Liver (tissue), 9 donors: Measurements from ENCODE around the gene RBM20. TPM values are rescaled to one million over a fixed set of nuclear protein-coding genes. Genes with fewer than 3 reads are reported as not detected.

Source experiments
- DNase-seq: peaks from one replicate; pipeline ENCODE4 v3.0.0-alpha.2; 2017; ENCODE audit warnings: low spot score
- H3K27ac ChIP-seq, 2 donors: one replicate each; pipeline ENCODE4 v1.7.0; 2013; ENCODE audit warnings: inconsistent platforms in 2 of 2, low read length in 2 of 2, control low read depth in 1 of 2, low read depth in 1 of 2, mild to moderate bottlenecking in 1 of 2
- H3K27me3 ChIP-seq, 4 donors: one replicate each; pipeline versions ENCODE4 v1.6.1 to v1.7.0; 2013; ENCODE audit warnings: low read length in 3 of 4, inconsistent platforms in 1 of 4, mild to moderate bottlenecking in 1 of 4, moderate library complexity in 1 of 4; ENCODE audit not compliant: control insufficient read depth in 4 of 4, insufficient read depth in 4 of 4
- H3K36me3 ChIP-seq, 4 donors: one replicate each; pipeline versions ENCODE4 v1.6.1 to v1.7.0; 2013; ENCODE audit warnings: low read length in 3 of 4, mild to moderate bottlenecking in 3 of 4, low read depth in 1 of 4, moderate library complexity in 1 of 4; ENCODE audit not compliant: control insufficient read depth in 4 of 4, insufficient read depth in 3 of 4
- H3K4me1 ChIP-seq, 4 donors: one replicate each; pipeline versions ENCODE4 v1.6.1 to v1.7.0; 2013; ENCODE audit warnings: low read length in 3 of 4, mild to moderate bottlenecking in 3 of 4, moderate library complexity in 1 of 4; ENCODE audit not compliant: control insufficient read depth in 4 of 4, insufficient read depth in 4 of 4
- H3K4me3 ChIP-seq, 3 donors: one replicate each; pipeline versions ENCODE4 v1.6.1 to v1.7.0; 2013; ENCODE audit warnings: low read length in 3 of 3, control low read depth in 1 of 3, low read depth in 1 of 3, mild to moderate bottlenecking in 1 of 3
- H3K9ac ChIP-seq, 2 donors: one replicate each; pipeline ENCODE4 v1.7.0; 2013; ENCODE audit warnings: low read length in 2 of 2, mild to moderate bottlenecking in 2 of 2, moderate library complexity in 2 of 2, control low read depth in 1 of 2, low read depth in 1 of 2
- H3K9me3 ChIP-seq, 4 donors: one replicate each; pipeline versions ENCODE4 v1.6.1 to v1.7.0; 2013; ENCODE audit warnings: low read length in 3 of 4; ENCODE audit not compliant: control insufficient read depth in 4 of 4
- EGR1 ChIP-seq, 2 donors: IDR thresholded peaks; 2 replicates each; pipeline ENCODE4 v1.6.1; 2016 to 2018; ENCODE audit warnings: antibody characterized with exemption in 2 of 2, low read depth in 2 of 2
- FOXA1 ChIP-seq: IDR thresholded peaks from 2 replicates; pipeline ENCODE4 v1.6.1; 2016; ENCODE audit warnings: antibody characterized with exemption
- FOXA2 ChIP-seq: IDR thresholded peaks from 2 replicates; pipeline ENCODE4 v1.6.1; 2016; ENCODE audit warnings: antibody characterized with exemption
- GABPA ChIP-seq, 2 donors: IDR thresholded peaks in 1 of 2; conservative IDR thresholded peaks in 1 of 2; 2 replicates each; pipeline ENCODE4 v1.6.1; 2016; ENCODE audit warnings: antibody characterized with exemption in 2 of 2, mild to moderate bottlenecking in 1 of 2, moderate library complexity in 1 of 2
- HNF4A ChIP-seq, 2 donors: conservative IDR thresholded peaks; 2 replicates each; pipeline ENCODE4 v1.6.1; 2016; ENCODE audit warnings: antibody characterized with exemption in 2 of 2, mild to moderate bottlenecking in 2 of 2
- HNF4G ChIP-seq: IDR thresholded peaks from 2 replicates; pipeline ENCODE4 v1.6.1; 2016; ENCODE audit warnings: antibody characterized with exemption
- JUND ChIP-seq, 2 donors: IDR thresholded peaks; 2 replicates each; pipeline ENCODE4 v1.6.1; 2016; ENCODE audit warnings: antibody characterized with exemption in 2 of 2
- MAX ChIP-seq: IDR thresholded peaks from 2 replicates; pipeline ENCODE4 v1.6.1; 2016; ENCODE audit warnings: antibody characterized with exemption
- NR2F2 ChIP-seq: IDR thresholded peaks from 2 replicates; pipeline ENCODE4 v1.6.1; 2016; ENCODE audit warnings: antibody characterized with exemption
- RXRA ChIP-seq, 2 donors: IDR thresholded peaks; 2 replicates each; pipeline ENCODE4 v1.6.1; 2017 to 2018; ENCODE audit warnings: antibody characterized with exemption in 2 of 2, mild to moderate bottlenecking in 1 of 2
- SP1 ChIP-seq: IDR thresholded peaks from 2 replicates; pipeline ENCODE4 v1.6.1; 2018; ENCODE audit warnings: antibody characterized with exemption, mild to moderate bottlenecking
- TAF1 ChIP-seq: conservative IDR thresholded peaks from 2 replicates; pipeline ENCODE4 v1.6.1; 2016; ENCODE audit warnings: antibody characterized with exemption, mild to moderate bottlenecking
- WGBS: extraction: QIAGEN DNeasy Blood & Tissue Kit; methylation state at CpG from one replicate; pipeline ENCODE4 v1.1.7; 2013; 5-methylcytosine and 5-hydroxymethylcytosine counted together
- polyA plus RNA-seq, 2 donors: library from polyadenylated mRNA; stranded (reverse) in 1 of 2; unstranded in 1 of 2; fragments of 200-250 nt in 1 of 2; fragments of >200 nt in 1 of 2; fragmentation: Nextera tagmentation in 1 of 2; extraction: Ambion mirVana in 1 of 2; gene quantifications; one replicate each; pipeline versions ENCODE4 v1.2.1 to v1.2.3, GENCODE V29; 2013 to 2015
- total RNA-seq, 2 donors: library from RNA; depleted of rRNA; stranded (reverse); fragments of >200 nt; gene quantifications; one replicate each; pipeline ENCODE4 v1.2.3, GENCODE V29; 2014
- TF ChIP-seq, protein P1 (sequence below): fragments of 150-350 bp; IDR thresholded peaks from 2 replicates; pipeline ENCODE4 v1.5.1; 2017; ENCODE audit warnings: improper control_type of control experiment, low read depth, low read length; ENCODE audit not compliant: missing input control
- TF ChIP-seq, protein P2 (sequence below): IDR thresholded peaks from 2 replicates; pipeline ENCODE4 v1.6.1; 2016; ENCODE audit warnings: antibody characterized with exemption, mild to moderate bottlenecking
- TF ChIP-seq, protein P3 (sequence below): IDR thresholded peaks from 2 replicates; pipeline ENCODE4 v1.6.1; 2016; ENCODE audit warnings: antibody characterized with exemption
- TF ChIP-seq, protein P4 (sequence below): IDR thresholded peaks from 2 replicates; pipeline ENCODE4 v1.6.1; 2016; ENCODE audit warnings: antibody characterized with exemption
- donor health status: healthy.
- donor health status: healthy.
- donor health status: healthy.
- donor health status: healthy.
- donor health status: healthy.

The RBM20 gene
- total and polyA plus RNA-seq, 4 donors: 0.03 to 0.08 (median 0.05) TPM; not detected in 1

DNA sequence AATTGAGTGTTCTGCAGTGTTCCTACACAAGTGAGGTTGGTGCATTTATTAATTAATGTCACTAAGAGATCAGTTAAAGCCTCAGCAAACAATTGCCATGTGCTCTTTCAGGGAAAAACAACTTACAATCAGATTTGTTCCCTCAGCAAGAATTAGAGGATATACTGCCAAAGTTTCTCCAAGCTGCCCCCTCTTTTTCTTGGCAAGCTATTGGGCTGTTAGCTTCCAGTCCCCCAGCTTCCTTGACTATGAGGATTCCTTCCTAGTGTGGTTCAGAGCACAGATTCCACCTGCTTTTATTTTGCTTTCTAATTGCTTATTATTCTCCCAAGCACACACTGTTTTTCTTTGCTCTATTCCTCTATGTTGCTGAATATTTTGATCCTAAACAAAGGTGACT lies 112.7 kb downstream of the RBM20 start:
- no peak overlapping the region for H3K9ac ChIP-seq
- H3K36me3 ChIP-seq: no peaks in the 10 kb centered on the region
- H3K4me3 ChIP-seq: no peak overlapping the region
- TF ChIP-seq HNF4G (no peak), HNF4A (conservative IDR thresholded peaks at IDR 0.05) (no peak), SP1 (no peak), TAF1 (no peak), JUND (IDR thresholded peaks at IDR 0.05) (no peak), GABPA (IDR thresholded peaks at IDR 0.05 in 1 of 2, conservative IDR thresholded peaks at IDR 0.05 in 1 of 2) (no peak), RXRA (IDR thresholded peaks at IDR 0.05) (no peak), FOXA1 (no peak), FOXA2 (no peak), EGR1 (IDR thresholded peaks at IDR 0.05; ENCODE audit: low read depth in 2 of 2) (no peak), MAX (no peak), NR2F2 (no peak)
- TF ChIP-seq, protein P1, sequence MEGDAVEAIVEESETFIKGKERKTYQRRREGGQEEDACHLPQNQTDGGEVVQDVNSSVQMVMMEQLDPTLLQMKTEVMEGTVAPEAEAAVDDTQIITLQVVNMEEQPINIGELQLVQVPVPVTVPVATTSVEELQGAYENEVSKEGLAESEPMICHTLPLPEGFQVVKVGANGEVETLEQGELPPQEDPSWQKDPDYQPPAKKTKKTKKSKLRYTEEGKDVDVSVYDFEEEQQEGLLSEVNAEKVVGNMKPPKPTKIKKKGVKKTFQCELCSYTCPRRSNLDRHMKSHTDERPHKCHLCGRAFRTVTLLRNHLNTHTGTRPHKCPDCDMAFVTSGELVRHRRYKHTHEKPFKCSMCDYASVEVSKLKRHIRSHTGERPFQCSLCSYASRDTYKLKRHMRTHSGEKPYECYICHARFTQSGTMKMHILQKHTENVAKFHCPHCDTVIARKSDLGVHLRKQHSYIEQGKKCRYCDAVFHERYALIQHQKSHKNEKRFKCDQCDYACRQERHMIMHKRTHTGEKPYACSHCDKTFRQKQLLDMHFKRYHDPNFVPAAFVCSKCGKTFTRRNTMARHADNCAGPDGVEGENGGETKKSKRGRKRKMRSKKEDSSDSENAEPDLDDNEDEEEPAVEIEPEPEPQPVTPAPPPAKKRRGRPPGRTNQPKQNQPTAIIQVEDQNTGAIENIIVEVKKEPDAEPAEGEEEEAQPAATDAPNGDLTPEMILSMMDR: no peak
- TF ChIP-seq, protein P2, sequence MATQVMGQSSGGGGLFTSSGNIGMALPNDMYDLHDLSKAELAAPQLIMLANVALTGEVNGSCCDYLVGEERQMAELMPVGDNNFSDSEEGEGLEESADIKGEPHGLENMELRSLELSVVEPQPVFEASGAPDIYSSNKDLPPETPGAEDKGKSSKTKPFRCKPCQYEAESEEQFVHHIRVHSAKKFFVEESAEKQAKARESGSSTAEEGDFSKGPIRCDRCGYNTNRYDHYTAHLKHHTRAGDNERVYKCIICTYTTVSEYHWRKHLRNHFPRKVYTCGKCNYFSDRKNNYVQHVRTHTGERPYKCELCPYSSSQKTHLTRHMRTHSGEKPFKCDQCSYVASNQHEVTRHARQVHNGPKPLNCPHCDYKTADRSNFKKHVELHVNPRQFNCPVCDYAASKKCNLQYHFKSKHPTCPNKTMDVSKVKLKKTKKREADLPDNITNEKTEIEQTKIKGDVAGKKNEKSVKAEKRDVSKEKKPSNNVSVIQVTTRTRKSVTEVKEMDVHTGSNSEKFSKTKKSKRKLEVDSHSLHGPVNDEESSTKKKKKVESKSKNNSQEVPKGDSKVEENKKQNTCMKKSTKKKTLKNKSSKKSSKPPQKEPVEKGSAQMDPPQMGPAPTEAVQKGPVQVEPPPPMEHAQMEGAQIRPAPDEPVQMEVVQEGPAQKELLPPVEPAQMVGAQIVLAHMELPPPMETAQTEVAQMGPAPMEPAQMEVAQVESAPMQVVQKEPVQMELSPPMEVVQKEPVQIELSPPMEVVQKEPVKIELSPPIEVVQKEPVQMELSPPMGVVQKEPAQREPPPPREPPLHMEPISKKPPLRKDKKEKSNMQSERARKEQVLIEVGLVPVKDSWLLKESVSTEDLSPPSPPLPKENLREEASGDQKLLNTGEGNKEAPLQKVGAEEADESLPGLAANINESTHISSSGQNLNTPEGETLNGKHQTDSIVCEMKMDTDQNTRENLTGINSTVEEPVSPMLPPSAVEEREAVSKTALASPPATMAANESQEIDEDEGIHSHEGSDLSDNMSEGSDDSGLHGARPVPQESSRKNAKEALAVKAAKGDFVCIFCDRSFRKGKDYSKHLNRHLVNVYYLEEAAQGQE: no peak
- TF ChIP-seq, protein P3, sequence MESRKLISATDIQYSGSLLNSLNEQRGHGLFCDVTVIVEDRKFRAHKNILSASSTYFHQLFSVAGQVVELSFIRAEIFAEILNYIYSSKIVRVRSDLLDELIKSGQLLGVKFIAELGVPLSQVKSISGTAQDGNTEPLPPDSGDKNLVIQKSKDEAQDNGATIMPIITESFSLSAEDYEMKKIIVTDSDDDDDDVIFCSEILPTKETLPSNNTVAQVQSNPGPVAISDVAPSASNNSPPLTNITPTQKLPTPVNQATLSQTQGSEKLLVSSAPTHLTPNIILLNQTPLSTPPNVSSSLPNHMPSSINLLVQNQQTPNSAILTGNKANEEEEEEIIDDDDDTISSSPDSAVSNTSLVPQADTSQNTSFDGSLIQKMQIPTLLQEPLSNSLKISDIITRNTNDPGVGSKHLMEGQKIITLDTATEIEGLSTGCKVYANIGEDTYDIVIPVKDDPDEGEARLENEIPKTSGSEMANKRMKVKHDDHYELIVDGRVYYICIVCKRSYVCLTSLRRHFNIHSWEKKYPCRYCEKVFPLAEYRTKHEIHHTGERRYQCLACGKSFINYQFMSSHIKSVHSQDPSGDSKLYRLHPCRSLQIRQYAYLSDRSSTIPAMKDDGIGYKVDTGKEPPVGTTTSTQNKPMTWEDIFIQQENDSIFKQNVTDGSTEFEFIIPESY: no peak
- DNase-seq: no peak
- no peak overlapping the region for H3K27ac ChIP-seq
- H3K9me3 ChIP-seq: no peaks in the 10 kb centered on the region
- peaks cover 0 to 27% (median 9%) of the 10 kb centered on the region in 4 donors for H3K4me1 ChIP-seq
- H3K27me3 ChIP-seq: no peaks in the 10 kb centered on the region

GRCh38 chr10:110757586-110757985 lies 113.5 kb downstream of the RBM20 start:
- peaks cover 0 to 27% (median 9%) of the 10 kb centered on the region in 4 donors for H3K4me1 ChIP-seq
- no peak overlapping the region for H3K27ac ChIP-seq
- no peak overlapping the region for H3K4me3 ChIP-seq
- no peaks in the 10 kb centered on the region for H3K36me3 ChIP-seq
- TF ChIP-seq HNF4A (conservative IDR thresholded peaks at IDR 0.05): no peak
- TF ChIP-seq TAF1: no peak
- no peak for TF ChIP-seq SP1
- no peak for TF ChIP-seq JUND (IDR thresholded peaks at IDR 0.05)
- no peak for TF ChIP-seq FOXA1
- TF ChIP-seq, protein P4, sequence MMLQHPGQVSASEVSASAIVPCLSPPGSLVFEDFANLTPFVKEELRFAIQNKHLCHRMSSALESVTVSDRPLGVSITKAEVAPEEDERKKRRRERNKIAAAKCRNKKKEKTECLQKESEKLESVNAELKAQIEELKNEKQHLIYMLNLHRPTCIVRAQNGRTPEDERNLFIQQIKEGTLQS: no peak
- no peak for TF ChIP-seq FOXA2
- no peak for TF ChIP-seq MAX
- TF ChIP-seq, protein P1: no peak
- no peak overlapping the region for H3K9ac ChIP-seq
- no peaks in the 10 kb centered on the region for H3K9me3 ChIP-seq
- H3K27me3 ChIP-seq: no peaks in the 10 kb centered on the region
- no peak for DNase-seq
- WGBS: 48% methylated on average over 1 of the region's 1 CpG
